ENCODE results near the gene SLC9A7. TPM values are rescaled to one million over a fixed set of nuclear protein-coding genes. Genes with fewer than 3 reads are reported as not detected.

SLC9A7 gene
- total and polyA plus RNA-seq, 7 experiments from 2014 or later, result 1.3 to 11.3 (median 3.2) TPM

DNA sequence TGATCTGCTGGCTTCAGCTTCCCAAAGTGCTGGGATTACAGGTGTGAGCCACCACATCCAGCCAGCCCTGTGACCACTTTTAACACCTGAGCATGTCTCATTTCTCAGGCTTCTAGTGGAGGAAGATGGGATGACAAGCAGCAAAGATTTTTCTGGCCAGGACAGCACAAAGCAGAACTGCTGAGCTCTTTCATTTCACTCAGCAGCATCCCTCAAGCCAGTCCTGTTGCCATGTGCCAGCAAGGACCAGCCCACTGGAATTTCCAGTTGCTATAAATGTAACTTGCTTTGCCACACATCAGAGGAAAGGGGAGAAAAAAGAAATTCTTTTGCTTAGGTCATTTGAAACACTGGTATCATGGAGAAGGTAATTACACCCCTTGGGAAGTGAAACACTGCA is 75.9 kb downstream of the SLC9A7 start:
- H3K36me3 Mint-ChIP-seq, result peaks cover 0 to 2% (median 0%) of the 10 kb centered on the region in 5 donors
- intact Hi-C loops (cut with micrococcal nuclease), result loop anchor here in 1 of 2 donors (10.0 kb wide), 1 partner anchor 238 kb away; no protein-coding TSS in a partner anchor
- H3K27ac ChIP-seq (ENCODE audit: low read depth, low read length), result no peak overlapping the region
- peak overlapping the region in 1 of 9 donors; percentile 7 for H3K27ac Mint-ChIP-seq
- ChIA-PET CTCF (interaction anchor here (0.5 kb wide), 1 partner anchor 11 kb away, joined by 3 read pairs; no protein-coding TSS in a partner anchor), POLR2A (no interaction called here)
- no peaks in the 10 kb centered on the region for H3K36me3 ChIP-seq (ENCODE audit: control insufficient read depth in 2 of 3, insufficient read depth in 3 of 3, low read length in 3 of 3)
- H3K4me3 ChIP-seq (ENCODE audit: low read length), result no peak overlapping the region
- no peaks in the 10 kb centered on the region for H3K9me3 ChIP-seq (ENCODE audit: control insufficient read depth in 2 of 3, low read length in 3 of 3)
- peaks cover 0 to 15% (median 0%) of the 10 kb centered on the region in 7 donors for H3K4me1 Mint-ChIP-seq
- no peak overlapping the region for H3K4me3 Mint-ChIP-seq
- H3K4me1 ChIP-seq (ENCODE audit: control insufficient read depth in 2 of 2, insufficient read depth in 2 of 2, low read length in 2 of 2), result no peaks in the 10 kb centered on the region
- H3K27me3 ChIP-seq (ENCODE audit: control insufficient read depth in 2 of 2, insufficient read depth in 2 of 2, low read length in 2 of 2), result no peaks in the 10 kb centered on the region
- peaks cover 0 to 2% (median 0%) of the 10 kb centered on the region in 11 donors for H3K9me3 Mint-ChIP-seq
- ATAC-seq (no peak), DNase-seq (no peak)
- no peaks in the 10 kb centered on the region for H3K27me3 Mint-ChIP-seq

DNA sequence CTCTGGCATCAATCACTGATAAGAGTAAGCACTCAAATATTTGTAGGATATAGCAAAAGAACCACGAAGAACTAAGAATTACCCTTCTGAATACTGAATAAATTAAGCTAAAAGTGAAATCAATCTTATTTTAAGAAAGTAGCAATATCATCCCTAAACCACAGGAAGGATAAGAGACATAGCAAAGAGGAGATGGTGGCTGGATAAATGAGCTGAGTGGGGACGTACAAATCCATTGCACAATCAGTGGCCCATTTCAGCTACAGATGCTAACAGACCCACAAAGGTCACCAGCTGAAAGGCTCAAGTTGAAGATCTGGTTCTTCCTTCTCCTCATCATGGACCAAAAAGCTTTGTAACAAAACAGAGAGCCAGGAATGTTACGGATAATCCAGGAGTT is 77.1 kb downstream of the SLC9A7 start:
- Histone ChIP-seq H3K4me3 (ENCODE audit: low read length) (no peak overlapping the region), H3K27ac (ENCODE audit: low read depth, low read length) (no peak overlapping the region), H3K9me3 (ENCODE audit: control insufficient read depth in 2 of 3, low read length in 3 of 3) (no peaks in the 10 kb centered on the region), H3K4me1 (ENCODE audit: control insufficient read depth in 2 of 2, insufficient read depth in 2 of 2, low read length in 2 of 2) (no peaks in the 10 kb centered on the region), H3K27me3 (ENCODE audit: control insufficient read depth in 2 of 2, insufficient read depth in 2 of 2, low read length in 2 of 2) (no peaks in the 10 kb centered on the region), H3K36me3 (ENCODE audit: control insufficient read depth in 2 of 3, insufficient read depth in 3 of 3, low read length in 3 of 3) (no peaks in the 10 kb centered on the region)
- ChIA-PET POLR2A (no interaction called here), CTCF (no interaction called here)
- ATAC-seq (no peak), DNase-seq (no peak)
- Mint-ChIP-seq H3K27me3 (no peaks in the 10 kb centered on the region), H3K4me3 (no peak overlapping the region), H3K9me3 (peaks cover 0 to 2% (median 0%) of the 10 kb centered on the region in 11 donors), H3K27ac (no peak overlapping the region), H3K4me1 (peaks cover 0 to 15% (median 0%) of the 10 kb centered on the region in 7 donors), H3K36me3 (peaks cover 0 to 2% (median 0%) of the 10 kb centered on the region in 5 donors)
- intact Hi-C loops (cut with micrococcal nuclease), result loop anchor here in 1 of 2 donors (10.0 kb wide), 1 partner anchor 237 kb away; no protein-coding TSS in a partner anchor

DNA sequence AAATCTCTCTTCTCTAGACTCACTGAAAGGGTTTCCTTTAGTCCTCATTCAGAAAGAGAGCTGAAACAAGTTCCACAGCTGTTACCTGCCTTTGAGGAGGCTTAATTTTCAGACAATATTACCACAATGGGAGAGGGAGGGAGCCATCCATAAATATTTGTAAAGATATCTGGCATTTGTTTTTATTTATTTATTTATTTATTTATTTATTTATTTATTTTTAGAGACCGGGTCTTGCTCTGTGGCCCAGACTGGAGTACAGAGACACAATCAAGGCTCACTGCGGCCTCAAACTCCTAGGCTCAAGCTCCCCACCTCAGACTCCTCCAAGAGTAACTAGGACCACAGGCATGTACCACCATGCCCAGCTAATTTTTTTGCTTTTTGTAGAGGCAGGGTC is 80.7 kb downstream of the SLC9A7 start:
- no peak overlapping the region for H3K4me3 Mint-ChIP-seq
- no peak for DNase-seq

DNA sequence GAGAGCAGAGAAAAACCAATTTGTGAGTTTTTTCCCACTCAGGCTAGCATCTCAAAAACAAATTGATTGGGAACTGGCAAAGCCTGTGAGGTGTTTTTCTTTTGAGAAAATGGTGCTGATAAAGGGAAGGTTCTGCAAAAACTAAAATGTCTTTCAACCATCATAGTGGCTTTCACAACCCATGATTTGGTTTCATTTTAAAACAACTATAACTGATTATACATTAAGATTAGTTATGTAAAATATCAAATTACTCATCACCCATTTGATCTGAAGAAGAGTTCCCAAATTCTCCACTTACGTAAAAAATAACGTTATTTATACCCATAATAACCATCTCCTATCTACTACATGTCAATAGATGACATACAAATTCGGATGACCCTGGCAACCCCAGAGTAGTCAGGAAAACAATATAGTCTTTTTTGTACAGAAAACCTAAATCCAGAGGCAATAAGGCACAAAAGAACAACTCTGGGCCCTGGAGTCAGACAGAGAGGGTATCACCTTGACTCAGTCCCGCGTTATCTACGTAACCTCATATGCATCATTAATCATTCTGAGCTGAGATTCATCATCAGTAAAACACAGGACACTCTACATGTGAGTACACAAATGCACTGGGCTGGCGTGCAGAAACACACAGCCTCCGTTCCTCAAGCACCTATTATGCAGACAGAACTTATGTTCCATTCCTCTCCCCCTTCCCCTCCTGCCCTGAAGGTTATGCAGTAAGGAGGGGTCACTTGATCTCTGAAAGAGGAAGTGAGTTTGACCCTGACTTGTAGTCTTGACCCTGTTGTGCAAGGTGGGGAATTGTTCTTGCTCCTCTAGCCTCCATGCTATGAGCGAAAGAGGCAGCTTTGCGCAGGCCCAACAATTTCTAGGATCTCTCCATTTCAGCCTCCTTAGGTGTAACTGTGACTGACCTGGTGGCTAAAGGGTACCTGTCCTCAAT is 82.2 kb downstream of the SLC9A7 start:
- H3K36me3 Mint-ChIP-seq, result peaks cover 0 to under 1% (median 0%) of the 10 kb centered on the region in 5 donors
- Histone ChIP-seq H3K4me3 (ENCODE audit: low read length) (no peak overlapping the region), H3K36me3 (ENCODE audit: control insufficient read depth in 2 of 3, insufficient read depth in 3 of 3, low read length in 3 of 3) (no peaks in the 10 kb centered on the region), H3K27ac (ENCODE audit: low read depth, low read length) (no peak overlapping the region), H3K4me1 (ENCODE audit: control insufficient read depth in 2 of 2, insufficient read depth in 2 of 2, low read length in 2 of 2) (no peaks in the 10 kb centered on the region), H3K9me3 (ENCODE audit: control insufficient read depth in 2 of 3, low read length in 3 of 3) (no peaks in the 10 kb centered on the region), H3K27me3 (ENCODE audit: control insufficient read depth in 2 of 2, insufficient read depth in 2 of 2, low read length in 2 of 2) (no peaks in the 10 kb centered on the region)
- ATAC-seq, result no peak
- DNase-seq, result no peak
- no peak overlapping the region for H3K4me3 Mint-ChIP-seq
- H3K27ac Mint-ChIP-seq, result no peak overlapping the region
- no peaks in the 10 kb centered on the region for H3K27me3 Mint-ChIP-seq
- H3K9me3 Mint-ChIP-seq, result no peaks in the 10 kb centered on the region
- ChIA-PET POLR2A (no interaction called here), CTCF (no interaction called here)
- intact Hi-C loops (cut with micrococcal nuclease), result no loop called here
- H3K4me1 Mint-ChIP-seq, result peaks cover 0 to 3% (median 0%) of the 10 kb centered on the region in 7 donors

More for the DNA sequence above, 80.7 kb downstream of the SLC9A7 start:
- Histone ChIP-seq H3K27me3 (ENCODE audit: control insufficient read depth in 2 of 2, insufficient read depth in 2 of 2, low read length in 2 of 2) (no peaks in the 10 kb centered on the region), H3K9me3 (ENCODE audit: control insufficient read depth in 2 of 3, low read length in 3 of 3) (no peaks in the 10 kb centered on the region), H3K4me3 (ENCODE audit: low read length) (no peak overlapping the region), H3K27ac (ENCODE audit: low read depth, low read length) (no peak overlapping the region), H3K4me1 (ENCODE audit: control insufficient read depth in 2 of 2, insufficient read depth in 2 of 2, low read length in 2 of 2) (no peaks in the 10 kb centered on the region), H3K36me3 (ENCODE audit: control insufficient read depth in 2 of 3, insufficient read depth in 3 of 3, low read length in 3 of 3) (no peaks in the 10 kb centered on the region)
- ChIA-PET CTCF (no interaction called here), POLR2A (no interaction called here)
- Mint-ChIP-seq H3K36me3 (peaks cover 0 to 2% (median 0%) of the 10 kb centered on the region in 5 donors), H3K9me3 (no peaks in the 10 kb centered on the region), H3K4me1 (peaks cover 0 to 6% (median 0%) of the 10 kb centered on the region in 7 donors), H3K27me3 (no peaks in the 10 kb centered on the region), H3K27ac (no peak overlapping the region)
- intact Hi-C loops (cut with micrococcal nuclease), result no loop called here
- no peak for ATAC-seq

DNA sequence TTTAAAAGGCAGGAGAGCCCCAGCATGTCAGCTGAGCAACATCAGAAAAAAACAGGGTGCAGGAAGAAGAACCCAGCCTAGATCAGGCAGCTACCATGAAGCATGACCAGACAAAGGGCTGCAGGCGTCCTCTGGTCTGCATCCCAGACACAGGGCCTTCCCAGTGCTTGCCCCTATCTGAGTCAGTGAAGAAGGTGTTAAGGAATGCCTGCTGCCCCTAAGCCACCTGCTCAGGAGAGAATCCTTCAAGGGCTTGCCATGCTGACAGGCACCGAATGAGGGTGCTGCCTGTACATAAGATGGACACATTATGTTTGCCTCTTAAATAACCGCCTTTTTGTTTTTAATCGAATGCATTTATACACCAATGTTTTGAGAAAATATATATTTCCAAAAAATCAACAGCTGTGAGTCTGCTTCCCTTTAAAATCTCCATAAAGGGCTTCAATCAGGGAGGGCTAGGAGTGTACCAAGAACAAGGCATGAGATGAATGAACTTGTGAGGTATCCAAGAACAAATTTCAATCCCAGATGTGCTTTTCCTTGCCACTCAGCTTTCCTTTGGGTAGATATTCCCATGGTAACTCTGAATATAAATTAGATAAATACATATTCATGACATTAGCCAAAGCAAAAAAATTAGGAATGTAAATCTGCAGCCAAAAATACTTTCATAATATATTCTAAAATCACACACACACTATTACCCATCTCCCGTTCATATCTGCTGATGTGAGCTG is 85.1 kb downstream of the SLC9A7 start:
- Mint-ChIP-seq H3K36me3 (peaks cover 0 to 3% (median 0%) of the 10 kb centered on the region in 5 donors), H3K4me3 (no peak overlapping the region), H3K27me3 (no peaks in the 10 kb centered on the region), H3K27ac (peak overlapping the region in 1 of 9 donors; percentile 24), H3K9me3 (no peaks in the 10 kb centered on the region), H3K4me1 (peaks cover 0 to 3% (median 0%) of the 10 kb centered on the region in 7 donors)
- Histone ChIP-seq H3K4me1 (ENCODE audit: control insufficient read depth in 2 of 2, insufficient read depth in 2 of 2, low read length in 2 of 2) (no peaks in the 10 kb centered on the region), H3K27ac (ENCODE audit: low read depth, low read length) (no peak overlapping the region), H3K36me3 (ENCODE audit: control insufficient read depth in 2 of 3, insufficient read depth in 3 of 3, low read length in 3 of 3) (no peaks in the 10 kb centered on the region), H3K27me3 (ENCODE audit: control insufficient read depth in 2 of 2, insufficient read depth in 2 of 2, low read length in 2 of 2) (no peaks in the 10 kb centered on the region), H3K9me3 (ENCODE audit: control insufficient read depth in 2 of 3, low read length in 3 of 3) (no peaks in the 10 kb centered on the region), H3K4me3 (ENCODE audit: low read length) (no peak overlapping the region)
- no peak for ATAC-seq
- POLR2A ChIA-PET, result no interaction called here
- no peak for DNase-seq
- intact Hi-C loops (cut with micrococcal nuclease), result no loop called here
- CTCF ChIA-PET, result no interaction called here

DNA sequence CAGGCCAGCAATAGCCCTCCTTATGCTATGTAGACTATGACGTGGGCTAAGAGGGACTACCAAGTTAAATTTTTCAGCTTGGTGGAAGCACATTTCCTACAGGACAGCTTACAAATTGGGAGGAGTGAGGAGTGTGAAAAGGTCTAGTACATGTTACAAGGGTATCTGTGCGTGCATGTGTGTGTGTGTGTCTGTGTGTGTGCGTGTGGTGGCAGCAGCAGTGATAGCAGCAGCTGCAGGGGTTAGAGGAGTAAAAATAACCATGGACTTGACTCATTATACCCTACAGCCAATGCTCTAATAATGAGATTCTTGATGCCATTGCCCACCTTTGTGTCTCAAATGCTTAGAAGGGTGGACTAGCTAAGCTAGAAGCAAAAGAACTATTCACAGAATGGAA is 88.6 kb downstream of the SLC9A7 start:
- POLR2A ChIA-PET, result no interaction called here
- Mint-ChIP-seq H3K27ac (no peak overlapping the region), H3K4me1 (peaks cover 0 to 4% (median 0%) of the 10 kb centered on the region in 7 donors), H3K4me3 (no peak overlapping the region), H3K9me3 (no peaks in the 10 kb centered on the region), H3K27me3 (no peaks in the 10 kb centered on the region), H3K36me3 (peaks cover 0 to 7% (median 0%) of the 10 kb centered on the region in 5 donors)
- Histone ChIP-seq H3K4me3 (ENCODE audit: low read length) (no peak overlapping the region), H3K9me3 (ENCODE audit: control insufficient read depth in 2 of 3, low read length in 3 of 3) (no peaks in the 10 kb centered on the region), H3K27me3 (ENCODE audit: control insufficient read depth in 2 of 2, insufficient read depth in 2 of 2, low read length in 2 of 2) (no peaks in the 10 kb centered on the region), H3K36me3 (ENCODE audit: control insufficient read depth in 2 of 3, insufficient read depth in 3 of 3, low read length in 3 of 3) (no peaks in the 10 kb centered on the region), H3K4me1 (ENCODE audit: control insufficient read depth in 2 of 2, insufficient read depth in 2 of 2, low read length in 2 of 2) (no peaks in the 10 kb centered on the region), H3K27ac (ENCODE audit: low read depth, low read length) (no peak overlapping the region)
- intact Hi-C loops (cut with micrococcal nuclease), result no loop called here
- CTCF ChIA-PET, result no interaction called here
- ATAC-seq, result no peak
- DNase-seq, result no peak
